Choroid plexus epithelial cell (primary cell): ENCODE measurements around the gene ATAD3B.
A peak's percentile ranks its signal among the peaks of the same experiment; 100 is the strongest.

Experiments used
- DNase-seq: peaks from one replicate; pipeline ENCODE4 v3.0.0-alpha.2; 2010; ENCODE audit warnings: low read depth
- H3K4me3 ChIP-seq: 2 replicates; pipeline ENCODE4 v1.5.1; 2011; ENCODE audit warnings: low read depth, mild to moderate bottlenecking, control low read depth, low read length, moderate library complexity
- CTCF ChIP-seq: conservative IDR thresholded peaks from 2 replicates; pipeline ENCODE4 v1.5.1; 2011; ENCODE audit warnings: low read depth, mild to moderate bottlenecking, control low read depth, inconsistent platforms, low read length, moderate library complexity

Gene ATAD3B

GRCh38 chr1:1434131-1434823 is 37.3 kb upstream of the ATAD3B start:
- DNase-seq, result peak; percentile 26
- no peak overlapping the region for H3K4me3 ChIP-seq

GRCh38 chr1:1434824-1435105 is 36.8 kb upstream of the ATAD3B start:
- no peak for DNase-seq
- TF ChIP-seq CTCF, result no peak
- no peak overlapping the region for H3K4me3 ChIP-seq

More at GRCh38 chr1:1434131-1434823, 37.3 kb upstream of the ATAD3B start:
- TF ChIP-seq CTCF, result no peak

- peak within 1 kb of the TSS; percentile 49 for H3K4me3 ChIP-seq
- TF ChIP-seq CTCF, result peak; percentile 7
- DNase-seq, result peak; percentile 64
Observed at GRCh38 chr1:1435106-1435903, 36.3 kb upstream of the ATAD3B start, which contains the start of gene VWA1. TSS of gene VWA1 (plus strand) at chr1:1435690. CDS start at chr1:1435749, 59 bp downstream.

- no peak for TF ChIP-seq CTCF
- H3K4me3 ChIP-seq, result peak overlapping the region; percentile 49
- DNase-seq, result no peak
Observed at GRCh38 chr1:1435911-1436629, 35.5 kb upstream of the ATAD3B start.

- DNase-seq, result no peak
- TF ChIP-seq CTCF, result no peak
- H3K4me3 ChIP-seq, result no peak overlapping the region
Observed at GRCh38 chr1:1436630-1437032, 34.9 kb upstream of the ATAD3B start.

- H3K4me3 ChIP-seq, result no peak overlapping the region
- DNase-seq, result no peak
- TF ChIP-seq CTCF, result no peak
Observed at GRCh38 chr1:1437033-1437903, 34.3 kb upstream of the ATAD3B start.
